Omental fat pad (tissue), 4 donors: ENCODE measurements around the gene FAM76B. TPM values are rescaled to one million over a fixed set of nuclear protein-coding genes. Genes with fewer than 3 reads are reported as not detected.

Experiments
- ATAC-seq: fragments of 150-250 bp; one replicate; pipeline ENCODE4 v1.9.1; 2016; ENCODE audit warnings: mild to moderate bottlenecking, moderate library complexity; ENCODE audit not compliant: low FRiP score
- DNase-seq: peaks from one replicate; pipeline ENCODE4 v3.0.0-alpha.2; 2019; ENCODE audit warnings: low spot score
- total RNA-seq, 4 donors: library from RNA; depleted of rRNA; stranded (reverse); fragments of >200 nt; gene quantifications; one replicate each; pipeline ENCODE4 v1.1.0, GENCODE V29; 2016
- TF ChIP-seq, protein P1 (sequence below), 3 donors: fragments of 450-650 bp; IDR thresholded peaks; one replicate each; pipeline ENCODE4 v1.5.1; 2016 to 2017; ENCODE audit warnings: antibody characterized with exemption in 3 of 3, mild to moderate bottlenecking in 3 of 3, moderate library complexity in 2 of 3

The FAM76B gene
- total RNA-seq, 4 donors from 2014 or later, result 16.5 to 40.0 (median 25.3) TPM

DNA sequence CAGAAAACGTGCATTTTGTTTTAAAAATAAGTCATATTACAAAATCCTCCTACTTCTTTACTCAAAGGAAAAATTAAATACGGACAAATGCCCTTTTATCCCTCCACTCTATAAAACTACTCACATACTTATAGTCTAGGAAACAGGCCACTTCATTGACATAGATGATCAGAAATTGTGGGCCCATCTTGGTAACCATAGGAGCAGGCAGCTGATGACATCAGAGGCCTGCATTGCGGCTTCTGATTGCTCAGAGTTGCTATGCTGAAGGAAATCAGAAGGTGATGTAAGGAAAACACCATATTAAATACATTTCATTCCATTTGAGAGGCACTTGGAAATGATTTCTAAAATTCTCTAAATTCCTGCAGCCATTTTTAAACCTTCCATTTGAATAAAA, 27.0 kb downstream of the FAM76B start:
- ATAC-seq (no peak), DNase-seq (no peak)
- TF ChIP-seq, protein P1, sequence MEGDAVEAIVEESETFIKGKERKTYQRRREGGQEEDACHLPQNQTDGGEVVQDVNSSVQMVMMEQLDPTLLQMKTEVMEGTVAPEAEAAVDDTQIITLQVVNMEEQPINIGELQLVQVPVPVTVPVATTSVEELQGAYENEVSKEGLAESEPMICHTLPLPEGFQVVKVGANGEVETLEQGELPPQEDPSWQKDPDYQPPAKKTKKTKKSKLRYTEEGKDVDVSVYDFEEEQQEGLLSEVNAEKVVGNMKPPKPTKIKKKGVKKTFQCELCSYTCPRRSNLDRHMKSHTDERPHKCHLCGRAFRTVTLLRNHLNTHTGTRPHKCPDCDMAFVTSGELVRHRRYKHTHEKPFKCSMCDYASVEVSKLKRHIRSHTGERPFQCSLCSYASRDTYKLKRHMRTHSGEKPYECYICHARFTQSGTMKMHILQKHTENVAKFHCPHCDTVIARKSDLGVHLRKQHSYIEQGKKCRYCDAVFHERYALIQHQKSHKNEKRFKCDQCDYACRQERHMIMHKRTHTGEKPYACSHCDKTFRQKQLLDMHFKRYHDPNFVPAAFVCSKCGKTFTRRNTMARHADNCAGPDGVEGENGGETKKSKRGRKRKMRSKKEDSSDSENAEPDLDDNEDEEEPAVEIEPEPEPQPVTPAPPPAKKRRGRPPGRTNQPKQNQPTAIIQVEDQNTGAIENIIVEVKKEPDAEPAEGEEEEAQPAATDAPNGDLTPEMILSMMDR (IDR thresholded peaks at IDR 0.05), result no peak

DNA sequence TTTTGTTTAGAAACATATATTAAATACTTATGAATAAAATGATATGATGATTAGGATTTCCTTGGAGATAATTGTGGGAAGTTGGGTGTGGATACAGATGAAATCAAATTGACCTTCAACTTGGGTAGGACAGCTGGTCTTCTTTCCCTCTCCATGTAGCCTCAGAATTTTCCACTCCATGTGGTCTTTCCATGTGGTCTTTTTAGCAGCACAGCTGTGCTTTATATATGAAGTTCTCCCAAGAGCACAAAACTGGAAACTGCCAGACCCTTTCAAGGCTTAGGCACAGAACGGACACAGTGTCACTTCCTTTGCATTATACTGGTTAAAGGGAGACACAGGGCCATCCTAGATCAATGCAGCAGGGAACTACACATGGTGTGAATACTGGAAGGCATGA, 28.6 kb downstream of the FAM76B start:
- DNase-seq (no peak), ATAC-seq (no peak)
- TF ChIP-seq, protein P1 (IDR thresholded peaks at IDR 0.05), result no peak

DNA sequence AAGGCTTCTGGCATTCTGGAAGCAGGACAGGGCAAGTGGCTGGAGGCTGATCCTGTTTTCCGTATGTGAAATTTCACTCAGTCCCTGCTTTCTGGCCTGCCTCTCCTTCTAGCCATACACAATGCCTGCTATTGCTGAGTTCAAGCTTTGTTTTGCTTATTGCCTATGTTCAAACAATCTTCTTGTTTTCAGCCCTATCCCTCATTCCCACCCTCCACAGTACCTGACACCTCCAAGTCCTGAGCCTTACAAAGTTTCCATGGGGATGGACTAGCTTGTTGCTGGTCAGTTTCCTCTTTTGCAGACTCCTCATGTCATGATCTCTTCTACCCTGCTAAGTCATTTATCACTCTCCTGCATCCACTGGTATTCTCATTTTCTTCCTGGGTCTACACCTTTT, 38.1 kb downstream of the FAM76B start:
- DNase-seq, result no peak
- no peak for ATAC-seq
- TF ChIP-seq, protein P1 (IDR thresholded peaks at IDR 0.05), result no peak

DNA sequence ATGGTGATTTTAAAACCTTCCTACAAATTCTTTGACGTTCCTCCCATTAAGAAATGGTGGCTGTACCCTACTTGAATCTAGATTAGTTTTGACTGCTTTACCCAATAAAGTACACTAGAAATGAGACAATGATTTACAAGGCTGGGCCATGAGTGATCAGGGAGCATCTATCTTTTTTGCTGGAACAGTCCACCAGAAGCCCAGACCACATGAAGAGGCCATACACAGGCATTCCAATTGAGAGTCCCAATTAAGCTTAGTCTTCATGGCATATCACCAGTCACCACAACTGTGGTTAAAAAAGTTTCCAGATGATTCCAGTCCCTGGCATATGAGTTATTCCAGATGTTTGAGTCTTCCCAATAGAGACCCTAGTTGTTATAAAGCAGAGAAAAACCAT, 39.5 kb downstream of the FAM76B start:
- no peak for DNase-seq
- TF ChIP-seq, protein P1 (IDR thresholded peaks at IDR 0.05), result no peak
- ATAC-seq, result no peak

DNA sequence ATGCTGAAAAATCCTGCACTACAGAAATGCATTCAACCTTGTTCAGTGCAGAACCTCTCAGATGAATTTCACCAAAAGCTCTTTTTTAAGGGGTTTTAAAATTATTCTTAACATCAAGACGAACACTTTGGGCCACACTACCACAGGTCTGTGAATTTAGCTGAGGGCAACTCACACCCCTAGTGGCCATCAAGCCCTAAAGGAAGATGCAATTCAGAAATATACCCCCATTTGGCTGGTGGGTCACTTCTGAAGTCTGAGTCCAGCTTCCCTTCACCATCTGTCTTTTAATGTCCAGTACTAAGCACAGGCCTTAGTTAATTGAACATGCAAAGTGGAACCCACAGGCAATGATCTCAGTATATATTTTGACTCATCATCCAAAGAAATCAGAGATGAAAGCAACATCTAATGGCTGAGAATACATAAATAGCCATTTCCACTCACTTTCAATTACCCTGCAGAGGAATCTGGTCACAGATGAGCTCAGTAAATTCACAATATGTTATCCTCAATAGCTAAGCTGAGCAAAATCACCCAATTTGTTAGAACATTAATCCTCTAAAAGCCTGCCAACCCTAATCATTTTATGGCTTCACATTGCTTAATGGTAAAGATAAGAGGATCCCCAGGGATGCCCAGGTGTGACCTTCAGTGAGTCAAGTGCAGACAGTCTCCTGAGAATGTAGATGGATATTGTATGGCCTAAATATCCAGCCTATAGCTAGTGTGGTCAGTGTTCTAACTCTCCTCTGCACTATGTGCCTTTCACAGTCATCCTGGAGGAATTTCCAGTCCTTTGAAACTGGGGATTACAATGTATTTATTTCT, 50.3 kb downstream of the FAM76B start:
- ATAC-seq, result no peak
- DNase-seq, result no peak
- TF ChIP-seq, protein P1 (IDR thresholded peaks at IDR 0.05), result no peak

DNA sequence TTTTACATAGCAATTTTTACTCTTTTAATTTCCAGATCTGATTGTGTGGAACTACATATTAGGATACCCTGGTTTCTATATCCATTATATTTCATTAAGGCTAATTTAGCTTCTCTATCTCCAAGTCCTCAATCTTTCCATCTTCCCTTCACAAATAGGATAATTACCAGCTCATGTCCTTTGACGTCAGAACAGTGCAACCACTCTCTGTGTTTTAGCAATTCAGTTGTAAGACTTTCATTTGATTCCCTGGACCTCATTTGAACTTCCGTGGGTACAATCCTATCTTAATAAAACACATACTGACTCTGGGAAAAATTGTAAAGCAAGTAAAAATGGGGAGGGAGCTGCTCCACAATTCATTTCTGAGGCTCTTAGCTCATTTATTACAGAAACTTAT, 52.8 kb downstream of the FAM76B start:
- TF ChIP-seq, protein P1 (IDR thresholded peaks at IDR 0.05), result no peak
- no peak for ATAC-seq
- no peak for DNase-seq

DNA sequence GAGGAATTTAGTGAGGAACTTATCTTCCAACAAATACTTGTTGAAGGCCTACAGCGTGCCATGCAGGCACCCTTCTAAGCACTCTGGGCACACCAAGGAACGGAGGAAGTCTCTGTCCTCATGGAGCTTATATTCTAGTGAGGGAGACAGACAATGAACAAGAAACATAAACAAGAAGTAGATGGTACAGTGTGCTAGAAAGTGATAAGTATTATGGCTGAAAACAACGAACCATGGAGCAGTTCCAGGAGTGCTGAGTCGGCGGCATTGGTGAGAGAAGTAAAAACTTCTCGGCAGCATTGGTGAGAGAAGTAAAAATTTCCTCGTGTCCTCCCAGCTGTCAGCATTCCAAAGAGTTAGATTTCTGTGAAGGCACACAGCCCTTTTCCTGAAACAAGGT, 53.2 kb downstream of the FAM76B start:
- TF ChIP-seq, protein P1 (IDR thresholded peaks at IDR 0.05), result no peak
- ATAC-seq (no peak), DNase-seq (no peak)
